Stimulated activated CD8-positive, alpha-beta memory T cell treated with anti-CD3 and anti-CD28 coated beads, Interleukin-7, amount 100 ng/mL, for 24 hours (primary cell): ENCODE measurements around the gene CLEC10A.
"Not testable (repeated sequence)": the region's sequence is repeated elsewhere in the genome, so short reads cannot be mapped to it uniquely, and the experiment has no call there.

Source experiments
- DNase-seq: peaks from one replicate; pipeline ENCODE4 v3.0.0-alpha.2; 2020; ENCODE audit warnings: low read depth

The CLEC10A gene

DNA sequence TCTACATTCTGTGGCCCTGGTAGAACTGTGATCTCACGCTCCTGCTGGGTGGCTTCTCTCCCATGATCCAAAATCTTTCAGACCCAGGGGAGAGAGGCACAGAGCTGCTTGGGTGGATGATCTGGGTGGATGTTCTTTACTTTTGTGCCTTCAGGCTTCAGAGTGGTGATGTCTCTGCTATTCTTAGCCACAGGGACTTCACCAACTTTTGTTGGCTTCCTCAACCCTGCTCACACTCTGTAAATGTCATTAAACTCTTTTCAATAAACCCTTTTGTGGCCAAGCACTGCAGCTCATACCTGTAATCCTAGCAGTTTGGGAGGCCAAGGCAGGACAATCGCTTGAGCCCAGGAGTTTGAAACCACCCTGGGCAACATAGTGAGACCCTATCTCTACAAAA lies 7.6 kb downstream of the CLEC10A start:
- no peak for DNase-seq

DNA sequence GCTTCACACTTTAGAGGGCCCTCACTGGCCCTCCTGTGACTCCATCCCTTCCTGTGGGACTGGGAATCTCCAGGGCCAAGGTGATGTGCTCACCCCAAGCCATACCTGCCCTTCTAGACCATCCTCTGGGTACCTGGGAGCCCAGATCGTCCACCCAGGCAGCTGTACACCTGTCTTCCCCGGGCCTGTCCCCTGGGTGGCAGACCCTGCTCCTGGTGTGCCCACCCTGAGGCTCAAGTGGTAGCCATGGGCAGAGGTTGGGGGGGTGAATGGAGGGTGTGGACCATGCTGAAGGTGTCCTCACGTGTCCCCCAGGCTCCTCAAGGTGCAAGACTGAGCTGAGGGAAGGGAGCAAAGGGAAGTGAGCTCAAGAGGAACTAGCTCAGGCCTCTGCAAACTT lies 9.3 kb downstream of the CLEC10A start:
- no peak for DNase-seq

DNA sequence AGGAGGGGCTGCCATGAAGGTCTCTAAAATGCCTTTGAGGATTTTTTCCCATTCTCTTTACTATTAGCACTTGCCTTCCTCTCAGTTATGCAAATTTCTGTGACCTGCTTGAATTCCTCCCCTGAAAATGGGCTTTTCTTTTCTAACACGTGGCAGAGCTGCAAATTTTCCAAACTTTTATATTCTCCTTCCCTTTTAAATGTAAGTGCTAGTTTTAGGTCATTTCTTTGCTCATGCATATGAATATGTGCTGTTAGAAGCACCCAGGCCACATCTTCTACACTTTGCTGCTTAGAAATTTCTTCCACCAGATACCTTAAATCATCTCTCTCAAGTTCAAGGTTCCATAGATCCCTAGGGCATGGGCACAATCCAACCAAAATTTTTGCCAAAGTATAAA lies 11.8 kb downstream of the CLEC10A start:
- DNase-seq: no peak

DNA sequence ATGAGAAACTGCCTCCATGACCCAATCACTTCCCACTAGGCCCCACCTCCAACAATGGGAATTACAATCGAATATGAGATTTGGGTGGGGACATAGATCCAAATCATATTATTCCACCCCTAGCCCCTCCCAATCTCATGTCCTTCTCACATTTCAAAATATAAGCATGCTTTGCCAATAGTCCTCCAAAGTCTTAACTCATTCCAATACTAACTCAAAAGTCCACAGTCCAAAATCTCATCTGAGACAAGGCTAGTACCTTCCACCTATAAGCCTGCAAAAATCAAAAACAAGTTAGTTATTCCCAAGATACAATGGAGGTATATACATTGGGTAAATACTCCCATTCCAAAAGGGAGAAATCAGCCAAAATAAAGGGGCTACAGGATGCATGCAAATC lies 12.9 kb downstream of the CLEC10A start:
- DNase-seq: no peak

DNA sequence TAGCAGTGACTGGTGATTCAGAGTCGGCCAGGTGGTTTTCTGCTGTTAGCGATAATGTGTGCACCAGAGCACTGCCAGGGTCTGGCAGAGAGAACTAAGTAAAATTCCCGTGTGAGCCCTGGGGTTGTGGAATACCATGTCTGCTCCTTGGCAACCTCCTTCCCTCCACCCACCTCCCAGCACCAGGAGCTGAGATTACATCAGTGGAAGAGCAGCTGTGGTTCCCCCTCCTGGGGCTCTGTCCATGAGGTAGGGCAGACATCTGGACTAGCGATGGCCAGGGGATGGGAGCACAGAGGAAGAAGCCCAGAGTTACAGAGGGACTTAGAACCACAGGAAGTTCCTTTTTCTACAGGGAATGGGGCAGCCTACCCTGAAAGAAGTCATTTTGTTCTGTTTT lies 15.8 kb downstream of the CLEC10A start:
- no peak for DNase-seq

DNA sequence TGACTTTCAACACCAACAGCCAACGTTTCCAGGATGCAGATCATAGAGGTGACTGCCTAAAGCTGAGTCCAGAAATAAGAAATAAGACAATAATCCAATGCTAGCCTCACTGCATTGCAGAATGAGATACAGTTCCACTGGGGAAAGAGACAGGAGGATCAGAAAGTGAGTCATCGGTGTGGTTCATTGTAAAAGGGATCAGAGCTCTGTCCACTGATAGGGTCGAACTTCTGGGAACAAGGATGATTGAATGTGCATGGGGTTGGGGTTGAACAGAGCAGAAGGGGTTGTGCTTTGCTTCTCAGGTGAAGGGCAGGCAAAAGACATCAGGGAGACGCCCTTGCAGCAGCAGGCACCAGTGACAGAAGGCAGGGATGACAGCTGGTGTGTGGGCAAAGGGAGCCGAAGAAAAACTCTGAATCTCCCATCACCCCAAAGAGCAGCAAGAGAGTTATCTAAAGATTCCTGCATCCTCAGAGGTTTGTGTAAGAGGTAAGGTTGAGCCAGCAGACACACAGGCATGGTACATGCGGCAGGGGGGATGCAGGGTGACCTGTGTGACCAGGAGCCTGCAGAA lies 16.4 kb downstream of the CLEC10A start:
- DNase-seq: no peak

DNA sequence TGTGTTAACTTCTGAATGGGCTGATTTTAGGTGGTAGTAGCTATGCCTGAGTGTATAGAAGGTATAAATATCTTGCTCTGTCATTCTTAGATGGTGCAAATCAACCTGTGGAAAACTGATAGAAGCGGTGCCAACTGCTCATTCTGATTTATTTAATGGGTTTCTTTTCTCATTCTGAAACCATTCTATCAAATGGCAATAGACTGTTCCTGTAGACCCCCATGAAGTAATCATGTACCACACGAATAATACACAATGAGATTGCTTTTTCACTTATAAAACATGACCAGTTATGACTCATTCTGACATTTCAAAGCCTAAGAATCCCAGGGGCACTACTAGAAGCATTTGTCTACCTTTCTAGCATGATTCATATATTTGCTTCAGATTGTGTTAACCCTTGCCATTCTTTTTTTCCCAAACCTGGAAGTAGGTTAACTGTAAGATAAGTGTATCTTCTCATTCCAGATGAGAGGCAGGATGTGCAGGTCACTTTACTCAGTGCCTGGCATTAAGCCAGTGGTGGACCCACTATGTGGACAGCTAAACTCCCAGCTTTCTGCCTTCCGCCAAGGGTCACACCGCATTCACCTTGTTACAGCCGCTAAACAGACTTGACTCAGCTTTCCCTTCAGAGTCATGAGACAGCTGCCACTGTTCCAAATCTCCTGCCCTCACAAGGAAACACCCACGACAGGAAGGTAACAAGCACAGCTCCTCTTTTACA lies 19.7 kb downstream of the CLEC10A start:
- DNase-seq: no peak

DNA sequence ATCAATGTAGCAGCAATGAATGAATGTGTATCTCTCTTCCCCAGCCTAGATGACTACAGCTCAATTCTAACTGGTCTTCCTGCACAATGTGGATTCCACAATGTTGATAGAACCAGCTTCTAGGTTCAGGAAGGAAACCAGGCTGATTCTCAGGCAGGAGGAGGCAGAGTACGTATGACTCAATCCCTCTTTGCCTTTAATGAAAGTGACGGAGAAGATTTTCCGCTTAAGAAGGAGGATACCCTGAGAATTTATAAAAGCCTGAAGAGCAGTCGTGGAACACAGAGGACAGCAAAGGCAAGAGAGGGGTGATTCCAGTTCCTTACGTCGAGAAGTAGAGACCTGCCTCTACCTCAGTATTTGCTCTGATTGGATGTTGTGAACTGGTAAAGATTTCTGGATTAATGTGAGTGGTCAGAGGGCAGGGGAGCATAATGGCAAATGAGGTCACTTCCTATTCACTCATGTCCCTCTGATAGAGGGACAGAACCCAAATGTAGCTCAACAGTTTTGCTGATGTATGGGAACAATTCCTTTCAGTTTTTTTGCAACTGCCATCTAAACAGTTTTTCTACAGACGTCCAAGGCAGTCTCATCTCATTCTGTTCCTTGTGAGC lies 21.1 kb downstream of the CLEC10A start:
- no peak for DNase-seq

DNA sequence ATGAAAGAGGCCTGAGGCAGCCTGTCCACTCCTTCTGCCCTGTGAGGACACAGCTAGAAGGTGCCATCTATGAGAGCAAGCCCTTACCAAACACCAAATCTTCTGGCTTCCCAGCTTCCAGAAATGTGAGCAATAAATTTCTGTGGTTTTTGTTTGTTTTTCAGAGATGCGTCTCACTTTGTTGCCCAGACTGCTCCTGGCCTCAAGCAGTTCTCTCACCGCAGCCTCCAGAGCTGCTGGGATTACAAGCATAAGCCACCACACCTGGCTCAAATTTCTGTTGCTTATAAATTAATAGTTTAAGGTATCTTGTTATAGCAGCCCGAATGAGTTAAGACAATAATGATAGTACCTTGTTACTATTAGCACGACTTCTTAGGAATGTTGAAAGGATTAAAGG lies 23.7 kb downstream of the CLEC10A start:
- no peak for DNase-seq

DNA sequence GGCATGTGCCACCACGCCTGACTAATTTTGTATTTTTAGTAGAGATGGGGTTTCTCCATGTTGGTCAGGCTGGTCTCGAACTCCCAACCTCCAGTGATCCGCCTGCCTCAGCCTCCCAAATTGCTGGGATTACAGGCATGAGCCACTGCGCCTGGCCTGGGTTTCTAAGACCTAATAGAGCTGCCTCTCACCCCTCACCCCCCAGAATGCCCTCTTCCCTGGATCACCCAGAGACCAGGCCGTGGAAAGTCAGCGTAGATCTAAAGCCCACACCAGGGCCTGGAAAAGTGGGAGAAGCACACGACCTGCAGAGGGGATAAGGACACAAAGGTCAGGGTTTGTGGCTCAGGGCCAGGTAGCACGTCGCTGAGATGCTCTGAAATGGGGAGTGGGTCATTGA lies 29.5 kb downstream of the CLEC10A start:
- DNase-seq: not testable (repeated sequence)

DNA sequence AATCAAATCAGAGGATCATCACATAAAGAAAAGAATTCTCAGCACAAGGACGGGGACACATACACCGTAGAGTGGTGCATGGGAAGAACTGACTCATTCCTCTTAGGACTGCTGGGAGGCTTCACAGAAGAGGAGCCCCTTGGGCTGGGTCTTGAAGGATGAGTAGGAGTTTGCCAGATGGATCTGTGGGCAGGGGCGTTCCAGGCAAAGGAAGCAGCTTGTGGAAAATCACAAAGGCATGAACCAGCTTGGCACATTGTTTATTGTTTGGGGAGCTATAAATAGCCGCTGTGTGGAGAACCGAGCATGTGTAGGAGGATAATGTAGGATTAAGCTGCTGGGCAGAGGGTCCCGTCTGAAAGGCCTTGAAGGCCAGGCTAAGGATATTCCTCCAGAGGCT lies 31.1 kb downstream of the CLEC10A start:
- DNase-seq: no peak

DNA sequence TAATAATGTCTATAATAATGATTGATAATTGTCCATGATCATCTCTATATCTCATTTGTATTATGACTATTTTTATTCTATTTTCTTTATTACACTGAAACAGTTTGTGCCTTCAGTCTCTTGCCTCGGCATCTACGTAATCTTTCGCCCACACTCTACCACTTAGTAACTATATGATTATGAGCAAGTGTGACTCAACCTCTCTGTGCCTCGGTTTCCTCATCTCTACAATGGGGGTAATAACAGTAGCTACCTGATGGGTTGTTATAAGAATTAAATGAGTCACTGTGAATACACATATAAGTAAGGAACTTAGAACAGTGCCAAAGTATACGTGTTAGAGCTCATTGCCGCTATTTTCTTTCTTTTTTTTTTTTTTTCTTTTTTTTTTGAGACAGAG lies 32.5 kb downstream of the CLEC10A start:
- DNase-seq: no peak

DNA sequence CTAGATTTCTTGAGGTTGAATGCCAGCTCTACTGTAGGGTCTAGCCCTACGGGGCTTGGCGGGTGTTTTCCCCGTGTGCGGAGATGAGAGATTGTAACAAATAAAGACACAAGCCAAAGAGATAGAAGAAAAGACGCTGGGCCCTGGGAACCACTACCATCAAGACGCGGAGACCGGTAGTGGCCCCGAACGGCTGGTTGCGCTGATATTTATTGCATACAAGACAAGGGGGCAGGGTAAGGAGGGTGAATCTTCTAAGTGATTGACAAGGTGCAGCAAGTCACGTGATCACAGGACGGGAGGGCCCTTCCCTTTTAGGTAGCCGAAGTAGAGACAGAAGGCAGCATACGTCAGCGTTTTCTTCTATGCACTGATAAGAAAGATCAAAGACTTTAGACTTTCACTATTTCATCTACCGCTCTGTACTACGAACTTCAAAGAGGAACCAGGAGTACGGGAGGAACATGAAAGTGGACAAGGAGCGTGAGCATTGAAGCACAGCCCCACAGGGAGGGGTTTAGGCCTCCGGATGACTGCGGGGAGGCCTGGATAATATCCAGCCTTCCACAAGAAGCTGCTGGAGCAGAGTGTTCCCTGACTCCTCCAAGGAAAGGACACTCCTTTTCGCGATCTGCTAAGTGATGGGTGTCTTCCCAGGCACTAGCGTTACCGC lies 33.2 kb downstream of the CLEC10A start:
- not testable (repeated sequence) for DNase-seq

DNA sequence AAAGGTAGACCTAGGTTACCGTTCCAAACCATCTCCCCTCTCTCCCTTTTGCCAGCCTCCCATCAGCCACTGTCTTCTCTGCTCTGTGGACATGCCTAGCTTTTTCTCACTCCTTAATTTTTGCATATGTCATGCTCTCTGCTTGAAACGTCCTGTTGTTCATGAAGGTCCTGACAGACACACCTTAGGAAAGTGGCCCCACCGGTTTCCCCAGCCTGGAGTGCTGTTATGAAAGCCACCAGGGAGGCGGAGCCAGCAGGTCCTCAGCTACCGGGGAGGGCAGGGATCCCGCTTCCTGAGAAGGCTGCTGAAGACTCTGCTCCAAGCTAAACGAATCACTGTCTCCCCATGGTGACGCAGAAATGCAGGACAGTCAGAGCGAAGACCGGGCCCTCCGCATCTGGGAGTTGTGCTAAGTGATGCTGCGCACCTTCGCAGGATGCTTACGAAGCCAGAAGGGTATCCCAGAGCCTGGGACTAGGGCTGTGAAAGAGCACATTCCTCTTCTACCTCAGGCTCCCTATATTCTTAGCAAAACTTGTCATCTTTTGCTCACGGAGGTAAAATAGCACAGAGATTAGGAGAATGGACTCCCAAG lies 33.8 kb downstream of the CLEC10A start:
- no peak for DNase-seq

DNA sequence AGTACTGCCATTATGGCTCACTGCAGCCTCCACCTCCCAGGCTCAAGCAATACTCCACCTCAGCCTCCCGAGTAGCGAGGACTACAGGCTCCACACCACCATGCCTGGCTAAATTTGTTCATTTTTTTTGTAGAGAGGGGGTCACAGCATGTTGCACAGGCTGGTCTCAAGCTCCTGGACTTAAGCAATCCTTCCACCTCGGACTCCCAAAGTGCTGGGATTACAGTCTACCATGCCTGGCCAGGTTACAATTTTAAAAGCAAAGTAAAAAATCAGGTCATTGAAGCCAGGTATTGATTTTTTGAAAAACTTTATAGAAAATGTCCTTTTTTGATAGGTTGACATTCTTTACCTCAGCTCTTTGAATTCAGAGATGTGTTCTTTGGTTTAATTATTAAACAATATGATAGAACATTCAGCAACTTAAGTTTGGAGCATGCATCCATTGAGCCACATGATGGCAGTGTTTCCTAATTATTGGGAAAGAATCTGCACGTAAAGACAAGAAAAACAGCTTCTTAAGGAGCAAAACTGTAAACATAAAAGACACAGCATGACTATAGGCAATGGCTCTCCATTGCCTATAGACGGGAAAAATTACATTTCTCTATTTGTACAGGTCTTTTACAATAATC lies 34.4 kb downstream of the CLEC10A start:
- DNase-seq: no peak

DNA sequence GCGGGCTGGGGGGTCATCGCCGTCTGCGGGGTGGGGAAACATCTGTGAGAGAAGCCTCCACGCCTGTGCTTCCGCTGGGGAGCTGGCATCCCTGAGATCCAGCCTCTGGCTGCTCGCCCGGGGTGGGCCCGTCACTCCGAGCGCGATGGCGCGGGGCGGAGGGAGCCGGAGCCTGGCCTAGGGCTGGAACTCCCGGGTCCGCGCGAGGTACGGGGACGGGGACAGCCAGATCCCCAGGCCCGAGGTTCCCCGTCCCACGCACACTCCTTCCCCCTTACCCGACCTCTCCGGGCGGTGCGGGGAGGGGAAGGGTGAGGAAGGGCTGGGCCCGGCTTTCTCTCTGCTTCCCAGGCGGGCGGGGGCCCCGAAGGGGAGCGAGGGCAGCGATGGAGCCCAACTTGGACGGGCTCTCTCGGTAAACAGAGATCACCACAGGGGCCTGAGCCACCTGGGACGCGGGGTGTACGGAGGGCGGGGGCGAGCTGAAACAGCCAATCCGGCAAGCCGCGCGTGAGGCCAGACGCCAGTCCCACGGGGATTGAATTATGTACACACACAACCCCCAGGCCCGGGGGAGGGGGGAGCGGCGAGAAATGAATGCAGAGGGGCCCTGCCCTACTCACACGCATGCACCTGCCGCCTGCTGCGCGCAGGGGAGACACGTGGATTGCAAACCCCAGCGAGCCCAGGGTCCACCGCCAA lies 36.4 kb downstream of the CLEC10A start, which contains the start of gene SLC16A11:
SLC16A11 (minus strand) TSS at position 596 of the 702 bp plus-strand sequence; CDS start at position 17, 579 bp downstream.
- DNase-seq: no peak

DNA sequence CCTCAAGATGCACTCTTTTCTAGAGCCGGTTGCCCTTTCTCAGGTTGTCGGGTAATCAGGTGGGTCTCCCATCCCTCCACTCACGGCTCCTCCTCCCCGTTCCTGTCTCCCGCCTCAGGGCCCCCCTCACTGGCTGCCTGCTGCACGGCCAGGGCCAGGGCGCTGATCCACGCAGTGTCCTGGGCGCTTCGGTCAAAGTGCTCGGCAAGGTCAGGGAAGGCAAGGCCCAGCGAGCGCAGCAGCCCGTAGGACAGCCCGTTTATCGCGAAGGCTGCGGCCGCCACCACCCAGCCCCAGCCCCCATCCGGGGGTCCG lies 36.9 kb downstream of the CLEC10A start:
- no peak for DNase-seq

DNA sequence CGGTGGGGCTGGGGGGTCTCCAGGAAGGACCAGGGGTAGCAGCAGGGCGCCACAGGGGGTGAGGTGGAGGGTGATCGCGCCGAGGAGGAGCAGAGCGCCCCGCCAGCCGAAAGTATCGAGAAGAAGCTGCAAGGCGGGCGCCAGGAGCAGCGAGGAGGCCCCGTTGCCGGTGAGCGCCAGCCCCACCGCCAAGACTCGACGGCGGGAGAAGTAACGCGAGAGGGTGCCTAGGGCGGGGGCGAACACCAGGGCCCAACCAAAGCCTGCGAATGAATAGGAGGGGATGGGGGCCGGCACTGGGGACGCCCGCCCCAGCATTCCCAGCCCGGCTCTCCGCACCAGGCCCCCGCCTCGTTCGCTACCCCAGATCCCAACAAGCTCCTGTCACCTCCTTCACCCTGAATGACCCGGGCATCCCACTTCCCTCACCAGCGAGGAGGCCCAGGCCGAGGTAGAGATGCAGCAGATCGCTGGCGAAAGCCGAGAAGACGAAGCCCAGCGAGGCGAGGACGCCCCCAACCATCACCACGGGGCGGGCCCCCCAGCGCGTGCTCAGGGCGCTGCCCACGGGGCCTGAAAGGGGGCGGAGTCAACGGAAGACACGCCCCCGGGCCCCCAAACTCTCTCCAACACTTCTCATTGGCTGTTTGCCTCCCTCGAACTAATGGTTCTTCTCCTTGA lies 37.4 kb downstream of the CLEC10A start:
- DNase-seq: no peak

DNA sequence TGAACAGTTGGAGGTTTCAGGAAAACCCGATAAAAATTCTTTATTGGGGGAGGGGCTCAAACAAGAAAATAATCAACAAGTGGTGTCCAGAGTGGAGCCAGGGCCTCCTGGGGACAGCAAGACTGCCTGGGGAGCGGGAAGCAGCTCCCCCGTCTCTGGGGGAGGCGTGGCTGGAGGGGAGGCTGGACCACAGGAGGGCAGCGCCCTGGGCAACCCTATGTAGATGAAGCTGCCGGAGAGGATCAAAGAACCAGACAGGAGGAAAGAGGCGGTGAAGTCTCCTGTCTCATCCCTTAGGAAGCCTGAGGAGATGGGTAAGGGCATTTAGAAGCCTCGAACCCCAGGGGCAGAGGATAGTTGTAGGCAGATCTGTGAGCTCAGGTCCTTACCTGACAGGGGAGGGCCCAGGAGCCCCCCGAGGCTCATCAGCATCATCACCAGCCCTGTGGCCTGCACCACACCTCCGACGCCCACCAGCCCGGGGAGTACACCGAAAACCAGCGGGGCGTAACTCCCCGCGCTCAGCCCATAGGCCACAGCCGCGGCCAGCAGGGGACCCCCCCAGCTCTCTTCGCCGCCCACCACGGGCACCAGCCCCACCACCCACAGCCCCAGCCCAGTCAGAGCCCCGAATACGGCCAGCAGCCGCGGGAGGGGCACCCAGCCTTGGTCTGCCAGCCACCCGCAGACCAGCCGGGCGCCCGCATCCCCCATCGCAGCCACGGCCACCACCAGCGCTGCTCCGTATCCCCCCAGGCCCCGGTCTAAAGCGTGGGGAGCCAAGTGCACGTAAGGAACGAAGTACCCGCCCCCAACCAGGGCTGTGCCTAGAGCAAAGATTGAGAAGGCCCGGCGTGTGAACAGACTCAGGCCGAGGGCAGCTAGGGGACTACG lies 38.2 kb downstream of the CLEC10A start:
- DNase-seq: no peak

DNA sequence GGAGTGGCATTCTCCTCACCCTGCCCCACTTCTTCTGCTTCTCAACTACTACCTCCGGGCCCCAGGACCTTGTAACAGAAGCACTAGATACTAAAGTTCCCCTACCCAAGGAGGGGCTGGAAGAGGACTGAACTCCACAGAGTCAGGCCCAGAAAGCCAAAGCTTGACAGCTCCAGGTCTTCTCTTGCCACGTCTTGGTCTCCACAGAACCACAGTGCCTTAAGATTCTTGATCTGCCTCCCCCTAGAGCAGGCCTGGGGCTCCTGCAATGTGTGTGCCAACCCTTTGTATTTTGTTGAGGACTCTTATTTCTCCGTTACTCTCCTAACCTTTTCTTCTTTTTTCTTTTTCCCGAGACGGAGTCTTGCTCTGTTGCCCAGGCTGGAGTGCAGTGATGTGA lies 40.2 kb downstream of the CLEC10A start:
- no peak for DNase-seq
